ENCODE results near the gene SLC26A6.

DNA sequence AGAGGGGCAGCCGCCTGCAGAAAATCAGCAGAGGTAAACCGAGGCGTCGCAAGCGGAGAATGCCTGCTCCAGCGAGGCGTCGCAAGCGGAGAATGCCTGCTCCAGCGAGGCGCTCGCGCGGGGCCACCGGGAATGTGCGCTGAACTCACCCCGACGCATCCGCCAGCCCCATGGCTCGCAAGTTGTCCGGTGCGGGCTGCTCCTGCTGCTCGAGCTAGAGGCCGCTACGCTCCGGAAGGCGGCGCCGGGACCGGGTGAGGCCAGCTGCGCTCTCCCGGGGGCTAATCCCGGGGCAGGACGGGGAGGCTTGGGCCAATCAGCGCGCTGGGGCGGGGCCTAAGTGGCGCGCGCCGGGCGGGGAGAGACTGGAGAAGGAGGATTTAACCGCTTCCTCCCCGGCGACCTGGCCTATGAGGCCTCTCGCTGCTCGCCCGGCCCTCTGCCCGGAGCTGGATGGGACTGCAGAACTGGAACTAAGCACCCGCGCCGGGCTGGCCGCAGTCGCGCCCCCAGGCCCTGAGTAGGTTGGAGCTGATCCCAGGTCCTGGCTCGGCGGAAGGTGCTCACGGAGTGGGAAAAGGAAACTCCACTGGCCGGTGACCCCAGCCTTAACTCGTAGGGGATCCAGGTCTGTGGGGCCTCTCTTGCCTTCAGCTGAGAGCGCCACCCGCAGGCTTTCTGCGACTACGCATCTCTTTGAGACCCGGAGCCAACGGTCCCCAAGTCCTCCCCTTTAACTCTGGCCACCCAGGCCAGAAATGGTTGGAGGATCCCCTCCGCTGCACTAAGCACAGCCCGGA is at the start of gene SLC26A6:
- peak; percentile 26 to 62 for TF ChIP-seq POLR2A (IDR thresholded peaks at IDR 0.05)
- TF ChIP-seq, protein P1, sequence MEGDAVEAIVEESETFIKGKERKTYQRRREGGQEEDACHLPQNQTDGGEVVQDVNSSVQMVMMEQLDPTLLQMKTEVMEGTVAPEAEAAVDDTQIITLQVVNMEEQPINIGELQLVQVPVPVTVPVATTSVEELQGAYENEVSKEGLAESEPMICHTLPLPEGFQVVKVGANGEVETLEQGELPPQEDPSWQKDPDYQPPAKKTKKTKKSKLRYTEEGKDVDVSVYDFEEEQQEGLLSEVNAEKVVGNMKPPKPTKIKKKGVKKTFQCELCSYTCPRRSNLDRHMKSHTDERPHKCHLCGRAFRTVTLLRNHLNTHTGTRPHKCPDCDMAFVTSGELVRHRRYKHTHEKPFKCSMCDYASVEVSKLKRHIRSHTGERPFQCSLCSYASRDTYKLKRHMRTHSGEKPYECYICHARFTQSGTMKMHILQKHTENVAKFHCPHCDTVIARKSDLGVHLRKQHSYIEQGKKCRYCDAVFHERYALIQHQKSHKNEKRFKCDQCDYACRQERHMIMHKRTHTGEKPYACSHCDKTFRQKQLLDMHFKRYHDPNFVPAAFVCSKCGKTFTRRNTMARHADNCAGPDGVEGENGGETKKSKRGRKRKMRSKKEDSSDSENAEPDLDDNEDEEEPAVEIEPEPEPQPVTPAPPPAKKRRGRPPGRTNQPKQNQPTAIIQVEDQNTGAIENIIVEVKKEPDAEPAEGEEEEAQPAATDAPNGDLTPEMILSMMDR (IDR thresholded peaks at IDR 0.05), result peak; percentile 24 to 82 (median 57)
- TF ChIP-seq EP300 (IDR thresholded peaks at IDR 0.05), result peak; percentile 85 to 91

Data from tibial nerve (tissue), 4 donors.